IMR-90 (cell line): Measurements from ENCODE around the gene ZNF524. TPM values are rescaled to one million over a fixed set of nuclear protein-coding genes. Genes with fewer than 3 reads are reported as not detected.

ENCODE experiments used
- ATAC-seq: fragments of 200-7000 bp; cut with Tn5 transposase; 2 replicates; pipeline ENCODE4 v1.9.1; 2020; ENCODE audit warnings: low read depth, mild to moderate bottlenecking, moderate library complexity
- BruUV-seq: library from RNA; stranded (reverse); fragments of 400-500 nt; replicated peaks from 2 replicates; lab custom pipeline; 2021; lab: Mats Ljungman, UMichigan
- CTCF ChIA-PET: fragments of 300-600 bp; formaldehyde crosslinking; extraction: SDS; loops from one replicate; lab custom pipeline; 2021; ENCODE audit warnings: antibody characterized with exemption; lab: Yijun Ruan, JAX
- POLR2A ChIA-PET: fragments of 300-600 bp; sonication (Branson Sonifier 250); formaldehyde crosslinking; loops from one replicate; lab custom pipeline; 2022; ENCODE audit warnings: antibody characterized with exemption; ENCODE audit not compliant: unreplicated experiment; lab: Charles Lee
- DNase-seq: peaks from one replicate; pipeline ENCODE4 v3.0.0; 2013
- H2AFZ ChIP-seq: replicated peaks from 2 replicates; pipeline ENCODE3; 2013; ENCODE audit warnings: low read length, mild to moderate bottlenecking; ENCODE audit not compliant: poor library complexity
- H2AK5ac ChIP-seq: 2 replicates; pipeline ENCODE4 v1.6.1; 2013; ENCODE audit warnings: low read depth, low read length, inconsistent platforms
- H2AK9ac ChIP-seq: replicated peaks from 2 replicates; pipeline ENCODE3; 2013; ENCODE audit warnings: mild to moderate bottlenecking, low read depth, low read length, moderate library complexity; ENCODE audit not compliant: poor library complexity
- H2BK120ac ChIP-seq: 2 replicates; pipeline ENCODE4 v1.6.1; 2013; ENCODE audit warnings: low read depth, low read length, inconsistent platforms
- H2BK15ac ChIP-seq: 3 replicates; pipeline ENCODE4 v1.6.1; 2013; ENCODE audit warnings: low read depth, low read length, inconsistent platforms
- H2BK20ac ChIP-seq: 2 replicates; pipeline ENCODE4 v1.6.1; 2013; ENCODE audit warnings: low read depth, mild to moderate bottlenecking, inconsistent platforms, low read length, moderate library complexity
- H2BK5ac ChIP-seq: 2 replicates; pipeline ENCODE4 v1.6.1; 2013; ENCODE audit warnings: mild to moderate bottlenecking, low read depth, low read length, inconsistent platforms; ENCODE audit not compliant: poor library complexity, severe bottlenecking
- H3K14ac ChIP-seq: replicated peaks from 2 replicates; pipeline ENCODE4 v1.6.1; 2013; ENCODE audit warnings: low read depth, low read length, inconsistent platforms
- H3K18ac ChIP-seq: 2 replicates; pipeline ENCODE4 v1.6.1; 2013; ENCODE audit warnings: low read depth, low read length, control low read depth
- H3K23ac ChIP-seq: 2 replicates; pipeline ENCODE4 v1.6.1; 2013; ENCODE audit warnings: low read depth, low read length, inconsistent platforms
- H3K27ac ChIP-seq: 2 replicates; pipeline ENCODE4 v1.5.1; 2013; ENCODE audit warnings: mild to moderate bottlenecking, control low read depth, low read length; ENCODE audit not compliant: insufficient read depth
- H3K27me3 ChIP-seq: 2 replicates; pipeline ENCODE4 v1.6.1; 2013; ENCODE audit warnings: low read length; ENCODE audit not compliant: control insufficient read depth, insufficient read depth
- H3K36me3 ChIP-seq: 2 replicates; pipeline ENCODE4 v1.6.1; 2013; ENCODE audit warnings: low read length, mixed read lengths; ENCODE audit not compliant: control insufficient read depth, insufficient read depth
- H3K4ac ChIP-seq: 2 replicates; pipeline ENCODE4 v1.6.1; 2013; ENCODE audit warnings: low read depth, low read length, inconsistent platforms
- H3K4me1 ChIP-seq: 2 replicates; pipeline ENCODE4 v1.6.1; 2013; ENCODE audit warnings: low read length, mixed read lengths; ENCODE audit not compliant: control insufficient read depth, insufficient read depth
- H3K4me2 ChIP-seq: 2 replicates; pipeline ENCODE4 v1.6.1; 2013; ENCODE audit warnings: low read depth, mild to moderate bottlenecking, control low read depth, low read length, moderate library complexity
- H3K4me3 ChIP-seq: 2 replicates; pipeline ENCODE4 v1.5.1; 2013; ENCODE audit warnings: low read depth, mild to moderate bottlenecking, control low read depth, low read length, moderate library complexity; ENCODE audit not compliant: insufficient read depth
- H3K56ac ChIP-seq: 2 replicates; pipeline ENCODE4 v1.6.1; 2013; ENCODE audit warnings: low read length, inconsistent platforms; ENCODE audit not compliant: insufficient read depth; ENCODE audit errors: extremely low read depth
- H3K79me1 ChIP-seq, 2 experiments: 2 replicates each; pipeline ENCODE4 v1.6.1; 2013; ENCODE audit warnings: low read length in 2 of 2, inconsistent platforms in 1 of 2, low read depth in 1 of 2
- H3K9ac ChIP-seq: 2 replicates; pipeline ENCODE4 v1.6.1; 2013; ENCODE audit warnings: low read depth, low read length, control low read depth
- H3K9me1 ChIP-seq: 2 replicates; pipeline ENCODE4 v1.6.1; 2013; ENCODE audit warnings: low read length, inconsistent platforms; ENCODE audit not compliant: insufficient read depth
- H3K9me3 ChIP-seq: 2 replicates; pipeline ENCODE4 v1.6.1; 2013; ENCODE audit warnings: low read length; ENCODE audit not compliant: control insufficient read depth, insufficient read depth
- H4K20me1 ChIP-seq: 2 replicates; pipeline ENCODE4 v1.6.1; 2013; ENCODE audit warnings: low read length, inconsistent platforms; ENCODE audit not compliant: insufficient read depth
- H4K5ac ChIP-seq: 2 replicates; pipeline ENCODE4 v1.6.1; 2013; ENCODE audit warnings: mild to moderate bottlenecking, low read depth, low read length, control low read depth
- H4K8ac ChIP-seq, 2 experiments: 2 replicates each; pipeline ENCODE4 v1.6.1; 2013; ENCODE audit warnings: low read depth in 2 of 2, low read length in 2 of 2, control low read depth in 1 of 2, inconsistent platforms in 1 of 2
- H4K91ac ChIP-seq: 2 replicates; pipeline ENCODE4 v1.6.1; 2013; ENCODE audit warnings: low read depth, low read length, inconsistent platforms; ENCODE audit not compliant: insufficient read depth
- BHLHE40 ChIP-seq: fragments of 150-350 bp; IDR thresholded peaks from 2 replicates; pipeline ENCODE4 v1.6.1; 2016; ENCODE audit warnings: mild to moderate bottlenecking, low read depth, low read length
- CHD1 ChIP-seq: IDR thresholded peaks from 2 replicates; pipeline ENCODE4 v1.6.1; 2012; ENCODE audit warnings: low read depth, low read length, improper control_type of control experiment
- ELK1 ChIP-seq: fragments of 150-350 bp; IDR thresholded peaks from 2 replicates; pipeline ENCODE4 v1.6.1; 2016; ENCODE audit warnings: low read depth, mild to moderate bottlenecking, low read length, moderate library complexity, borderline replicate concordance
- FOS ChIP-seq: fragments of 150-350 bp; IDR thresholded peaks from 2 replicates; pipeline ENCODE4 v1.6.1; 2016; ENCODE audit warnings: low read depth, low read length
- MAZ ChIP-seq: IDR thresholded peaks from 2 replicates; pipeline ENCODE4 v1.6.1; 2012; ENCODE audit warnings: low read depth, mild to moderate bottlenecking, low read length, improper control_type of control experiment, moderate library complexity, borderline replicate concordance
- MXI1 ChIP-seq: IDR thresholded peaks from 2 replicates; pipeline ENCODE4 v1.6.1; 2012; ENCODE audit warnings: low read depth, mild to moderate bottlenecking, low read length, moderate library complexity, borderline replicate concordance
- NFE2L2 ChIP-seq: fragments of 150-350 bp; IDR thresholded peaks from 2 replicates; pipeline ENCODE4 v1.6.1; 2016; ENCODE audit warnings: low read depth, mild to moderate bottlenecking, low read length
- RAD21 ChIP-seq: IDR thresholded peaks from 2 replicates; pipeline ENCODE4 v1.6.1; 2012; ENCODE audit warnings: low read length, improper control_type of control experiment
- RCOR1 ChIP-seq: IDR thresholded peaks from 2 replicates; pipeline ENCODE4 v1.6.1; 2012; ENCODE audit warnings: mild to moderate bottlenecking, low read length, improper control_type of control experiment; ENCODE audit not compliant: insufficient replicate concordance
- RFX5 ChIP-seq: IDR thresholded peaks from 2 replicates; pipeline ENCODE4 v1.8.0; 2012; ENCODE audit warnings: low read depth, mild to moderate bottlenecking, low read length, moderate library complexity
- SMC3 ChIP-seq: fragments of 150-350 bp; IDR thresholded peaks from 2 replicates; pipeline ENCODE4 v1.6.1; 2016; ENCODE audit warnings: low read depth, mild to moderate bottlenecking, antibody characterized with exemption, low read length, moderate library complexity
- USF2 ChIP-seq: fragments of 150-350 bp; IDR thresholded peaks from 2 replicates; pipeline ENCODE4 v1.6.1; 2017; ENCODE audit warnings: mild to moderate bottlenecking, antibody characterized with exemption, low read length, low read depth
- WGBS, 2 experiments: methylation state at CpG; one replicate each; pipeline versions ENCODE4 v1.1.5 to v1.1.7; 2013; ENCODE audit warnings: missing lambda C conversion rate in 2 of 2; ENCODE audit not compliant: insufficient read length in 1 of 2; ENCODE audit errors: extremely low coverage in 2 of 2; 5-methylcytosine and 5-hydroxymethylcytosine counted together
- dilution Hi-C: fragments of 300-500 bp; cut with HindIII; formaldehyde crosslinking; loops from one replicate; pipeline ENCODE4 v1.14.3; 2018; ENCODE audit warnings: low sequenced_read_pairs; ENCODE audit not compliant: unreplicated experiment
- in situ Hi-C: fragments of 300-500 bp; cut with MboI; formaldehyde crosslinking; loops from 3 replicates; pipeline ENCODE4 v1.14.3; 2019; ENCODE audit warnings: low sequenced_read_pairs, inconsistent platforms, mixed read lengths
- intact Hi-C: fragments of 100-400 bp; cut with micrococcal nuclease; formaldehyde crosslinking; loops from 2 replicates; pipeline ENCODE4 v1.10.0; 2022
- polyA plus RNA-seq, 3 experiments: library from polyadenylated mRNA; depleted of rRNA; stranded (reverse); fragments of >200 nt; gene quantifications; 2 replicates each; pipeline ENCODE4 v1.2.3, GENCODE V29; 2012; ENCODE audit warnings: low replicate concordance in 1 of 3
- total RNA-seq: library from RNA; depleted of rRNA; stranded (reverse); fragments of >200 nt; gene quantifications from 2 replicates; pipeline ENCODE4 v1.2.3, GENCODE V29; 2012
- TF ChIP-seq, protein P1 (sequence below): conservative IDR thresholded peaks from 2 replicates; pipeline ENCODE4 v1.5.1; 2012; ENCODE audit warnings: mild to moderate bottlenecking, low read depth, low read length, improper control_type of control experiment

ZNF524 gene
- total and polyA plus RNA-seq, 2 of the 4 experiments (the other 2 are of a cell fraction) = 2.3 to 6.6 TPM

DNA sequence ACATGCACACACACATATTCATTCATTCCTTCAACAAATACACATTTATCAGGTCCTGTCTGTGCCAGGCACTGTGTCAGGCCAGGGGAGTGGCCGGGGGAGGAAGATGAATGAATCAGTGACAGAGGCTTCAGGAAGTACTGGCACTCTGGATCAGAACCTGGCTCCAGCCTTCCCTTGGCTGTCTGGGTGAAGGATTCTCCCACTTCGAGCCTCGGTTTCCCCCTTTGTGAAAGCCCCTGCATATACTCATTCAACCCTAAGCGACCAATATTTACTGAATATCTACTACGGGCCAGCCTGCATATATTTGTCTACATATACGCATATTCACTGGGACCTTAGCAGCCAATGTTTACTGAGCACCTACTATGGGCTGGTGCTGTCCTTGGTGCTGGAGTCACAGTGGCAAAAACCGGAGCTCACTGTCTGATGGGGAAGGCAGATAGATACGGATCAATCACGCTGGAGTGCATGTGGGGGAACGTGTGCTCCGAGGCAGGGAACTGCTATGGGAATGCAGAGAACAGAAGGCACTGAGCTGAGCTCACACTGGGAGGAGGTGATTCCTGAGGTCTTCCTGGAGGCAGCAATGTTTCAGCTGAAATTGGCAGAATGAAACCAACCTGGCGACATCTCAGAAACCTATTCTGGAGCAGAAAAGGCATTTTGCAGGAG is 18.8 kb upstream of the ZNF524 start:
- Histone ChIP-seq H3K23ac (peak overlapping the region; percentile 54; the same call in 1 of the 2 replicates), H2BK120ac (0 out of 2 replicates have a peak overlapping the region, but pooled peaks have one; percentile 41), H3K14ac (peak overlapping the region; percentile 85), H4K5ac (peak overlapping the region; percentile 88), H3K27ac (peak overlapping the region; percentile 87), H4K8ac (peak overlapping the region; percentile 97 to 100), H3K9me1 (peaks cover 10% of the 10 kb centered on the region), H3K4ac (peak overlapping the region; percentile 80), H3K27me3 (no peaks in the 10 kb centered on the region), H3K9ac (peak overlapping the region; percentile 72), H3K9me3 (no peaks in the 10 kb centered on the region), H2AK9ac (peak overlapping the region; percentile 91), H3K79me1 (peaks cover 4 to 26% of the 10 kb centered on the region in 2 experiments; a peak in 3 of 4 replicates), H3K18ac (no peak overlapping the region; the same call in 1 of the 2 replicates), H2AFZ (peak overlapping the region; percentile 96), H3K36me3 (peaks cover 14% of the 10 kb centered on the region), H3K4me3 (peak overlapping the region; percentile 87), H4K91ac (peak overlapping the region; percentile 64), H2BK5ac (peak overlapping the region; percentile 61), H4K20me1 (no peaks in the 10 kb centered on the region; the same call in 1 of the 2 replicates), H2AK5ac (peak overlapping the region; percentile 54; the same call in 1 of the 2 replicates), H2BK20ac (no peak overlapping the region), H3K4me1 (peaks cover 9% of the 10 kb centered on the region), H3K56ac (peak overlapping the region; percentile 28; the same call in 1 of the 2 replicates), H3K4me2 (peak overlapping the region; percentile 78), H2BK15ac (no peak overlapping the region; the same call in 2 of the 3 replicates)
- no peak for DNase-seq
- in situ Hi-C loops (no loop called here), dilution Hi-C loops (no loop called here), intact Hi-C loops (loop anchor here (2.0 kb wide), 2 partner anchors 28 to 64 kb away; no protein-coding TSS in a partner anchor)
- BruUV-seq = no TSS peak
- ChIA-PET CTCF (no interaction called here), POLR2A (interaction anchor here (1.3 kb wide), 1 partner anchor 19 kb away, joined by 8 read pairs; the partner anchor contains the start of genes FIZ1 and ZNF524)
- 45% methylated on average over 6 of the region's 12 CpGs; no CpG with 5 or more reads in 1 of the 2 experiments for WGBS, 2 experiments
- no peak for ATAC-seq
- TF ChIP-seq BHLHE40 (no peak), RFX5 (no peak), RAD21 (no peak), MAZ (no peak), RCOR1 (no peak), CHD1 (no peak), MXI1 (no peak), SMC3 (no peak), ELK1 (no peak), NFE2L2 (no peak), USF2 (no peak), FOS (no peak)
- TF ChIP-seq, protein P1, sequence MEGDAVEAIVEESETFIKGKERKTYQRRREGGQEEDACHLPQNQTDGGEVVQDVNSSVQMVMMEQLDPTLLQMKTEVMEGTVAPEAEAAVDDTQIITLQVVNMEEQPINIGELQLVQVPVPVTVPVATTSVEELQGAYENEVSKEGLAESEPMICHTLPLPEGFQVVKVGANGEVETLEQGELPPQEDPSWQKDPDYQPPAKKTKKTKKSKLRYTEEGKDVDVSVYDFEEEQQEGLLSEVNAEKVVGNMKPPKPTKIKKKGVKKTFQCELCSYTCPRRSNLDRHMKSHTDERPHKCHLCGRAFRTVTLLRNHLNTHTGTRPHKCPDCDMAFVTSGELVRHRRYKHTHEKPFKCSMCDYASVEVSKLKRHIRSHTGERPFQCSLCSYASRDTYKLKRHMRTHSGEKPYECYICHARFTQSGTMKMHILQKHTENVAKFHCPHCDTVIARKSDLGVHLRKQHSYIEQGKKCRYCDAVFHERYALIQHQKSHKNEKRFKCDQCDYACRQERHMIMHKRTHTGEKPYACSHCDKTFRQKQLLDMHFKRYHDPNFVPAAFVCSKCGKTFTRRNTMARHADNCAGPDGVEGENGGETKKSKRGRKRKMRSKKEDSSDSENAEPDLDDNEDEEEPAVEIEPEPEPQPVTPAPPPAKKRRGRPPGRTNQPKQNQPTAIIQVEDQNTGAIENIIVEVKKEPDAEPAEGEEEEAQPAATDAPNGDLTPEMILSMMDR = no peak
